HepG2 (cell line): ENCODE data around the gene CFAP90. TPM values are rescaled to one million over a fixed set of nuclear protein-coding genes. Genes with fewer than 3 reads are reported as not detected.

Source experiments
- ELK4 ChIP-seq: sonication (generic); formaldehyde crosslinking; IDR thresholded peaks from 2 replicates; pipeline ENCODE4 v1.9.0; 2021; ENCODE audit warnings: missing genetic modification reagents, borderline replicate concordance
- FOXO1 ChIP-seq: sonication (generic); formaldehyde crosslinking; IDR thresholded peaks from 2 replicates; pipeline ENCODE4 v1.4.0; 2020; ENCODE audit warnings: missing genetic modification reagents
- GLI4 ChIP-seq: sonication (generic); formaldehyde crosslinking; IDR thresholded peaks from 2 replicates; pipeline ENCODE4 v1.5.1; 2020; ENCODE audit warnings: missing genetic modification reagents, mild to moderate bottlenecking, moderate library complexity, borderline replicate concordance
- HNF1B ChIP-seq: sonication (generic); formaldehyde crosslinking; IDR thresholded peaks from 2 replicates; pipeline ENCODE4 v1.5.1; 2020; ENCODE audit warnings: mild to moderate bottlenecking, moderate library complexity, missing genetic modification reagents
- IRF1 ChIP-seq: sonication (generic); formaldehyde crosslinking; IDR thresholded peaks from 2 replicates; pipeline ENCODE4 v1.4.0; 2020; ENCODE audit warnings: low read depth, mild to moderate bottlenecking, missing genetic modification reagents
- PITX1 ChIP-seq: sonication (generic); formaldehyde crosslinking; IDR thresholded peaks from 2 replicates; pipeline ENCODE4 v1.5.1; 2020; ENCODE audit warnings: mild to moderate bottlenecking, missing genetic modification reagents
- POGZ ChIP-seq: sonication (generic); formaldehyde crosslinking; IDR thresholded peaks from 2 replicates; pipeline ENCODE4 v1.4.0; 2020; ENCODE audit warnings: mild to moderate bottlenecking, missing genetic modification reagents
- POLR2AphosphoS2 ChIP-seq: IDR thresholded peaks from 2 replicates; pipeline ENCODE4 v1.6.1; 2011; ENCODE audit warnings: low read depth, low read length, improper control_type of control experiment
- ZBTB2 ChIP-seq: sonication (generic); formaldehyde crosslinking; IDR thresholded peaks from 2 replicates; pipeline ENCODE4 v1.8.0; 2022; ENCODE audit warnings: low read depth, missing genetic modification reagents
- ZHX1 ChIP-seq: sonication (generic); formaldehyde crosslinking; IDR thresholded peaks from 2 replicates; pipeline ENCODE4 v1.8.1; 2022; ENCODE audit warnings: low read depth, mild to moderate bottlenecking, missing genetic modification reagents
- ZNF180 ChIP-seq: sonication (generic); formaldehyde crosslinking; IDR thresholded peaks from 2 replicates; pipeline ENCODE4 v1.4.0; 2020; ENCODE audit warnings: low read depth, missing genetic modification reagents, borderline replicate concordance
- ZNF232 ChIP-seq: sonication (generic); formaldehyde crosslinking; IDR thresholded peaks from 2 replicates; pipeline ENCODE4 v1.4.0; 2020; ENCODE audit warnings: missing genetic modification reagents, borderline replicate concordance
- ZNF577 ChIP-seq: sonication (generic); formaldehyde crosslinking; IDR thresholded peaks from 2 replicates; pipeline ENCODE4 v1.4.0; 2020; ENCODE audit warnings: mild to moderate bottlenecking, low read depth, missing genetic modification reagents, borderline replicate concordance
- ZNF580 ChIP-seq: IDR thresholded peaks from 2 replicates; pipeline ENCODE4 v1.6.1; 2016; ENCODE audit warnings: low read depth, borderline replicate concordance
- ZNF652 ChIP-seq: IDR thresholded peaks from 2 replicates; pipeline ENCODE4 v1.6.1; 2016; ENCODE audit warnings: low read depth, borderline replicate concordance
- ZNF660 ChIP-seq: sonication (generic); formaldehyde crosslinking; IDR thresholded peaks from 2 replicates; pipeline ENCODE4 v1.5.1; 2020; ENCODE audit warnings: mild to moderate bottlenecking, low read depth, missing genetic modification reagents, borderline replicate concordance
- ZNF784 ChIP-seq: sonication (generic); formaldehyde crosslinking; IDR thresholded peaks from 2 replicates; pipeline ENCODE4 v1.5.1; 2020; ENCODE audit warnings: missing genetic modification reagents, mild to moderate bottlenecking, borderline replicate concordance
- ZNF841 ChIP-seq: sonication (generic); formaldehyde crosslinking; IDR thresholded peaks from 2 replicates; pipeline ENCODE4 v1.8.1; 2023; ENCODE audit warnings: missing genetic modification reagents, borderline replicate concordance
- ZSCAN30 ChIP-seq: sonication (generic); formaldehyde crosslinking; IDR thresholded peaks from 2 replicates; pipeline ENCODE4 v1.5.0; 2020; ENCODE audit warnings: mild to moderate bottlenecking, missing genetic modification reagents
- polyA plus RNA-seq, 8 experiments: library from polyadenylated mRNA; depleted of rRNA in 3 of 8; stranded (reverse) in 7 of 8; unstranded in 1 of 8; fragments of >200 nt; fragmentation: Illumina TruSeq in 4 of 8; extraction: Trizol in 4 of 8; gene quantifications; 2 replicates each; pipeline versions ENCODE4 v1.2.1 to v1.2.3, GENCODE V29; 2011 to 2016; ENCODE audit warnings: low read depth in 4 of 8, missing spikeins in 1 of 8, mixed read lengths in 1 of 8; ENCODE audit not compliant: insufficient read depth in 1 of 8
- total RNA-seq, 5 experiments: library from RNA; depleted of rRNA; stranded (reverse); fragments of >200 nt; fragmentation: Illumina TruSeq; extraction: Trizol; gene quantifications; 2 replicates each; pipeline ENCODE4 v1.2.3, GENCODE V29; 2016; ENCODE audit warnings: low read depth in 1 of 5

CFAP90 gene
- total and polyA plus RNA-seq, 2 of the 13 experiments (the other 11 are each of a cell fraction or from before 2014, with no cell fraction given) = 0.11 TPM; not detected in 1

- TF ChIP-seq ZNF784 (CRISPR knock-in tag) = peak; percentile 72; the same call in 1 of the 2 replicates
- TF ChIP-seq ZNF180 (CRISPR knock-in tag) = no peak
- TF ChIP-seq ELK4 (CRISPR knock-in tag) = no peak
- no peak for TF ChIP-seq ZNF577 (CRISPR knock-in tag)
- TF ChIP-seq PITX1 (CRISPR knock-in tag) = no peak
- TF ChIP-seq ZSCAN30 = no peak; the same call in 1 of the 2 replicates
- no peak for TF ChIP-seq ZNF660
- TF ChIP-seq POGZ (CRISPR knock-in tag) = peak; percentile 91
- no peak; the same call in 1 of the 2 replicates for TF ChIP-seq ZNF232 (CRISPR knock-in tag)
- TF ChIP-seq ZNF652 (CRISPR knock-in tag) = no peak
- no peak for TF ChIP-seq FOXO1 (CRISPR knock-in tag)
- TF ChIP-seq ZNF841 = no peak
- no peak for TF ChIP-seq IRF1
- TF ChIP-seq GLI4 = peak; percentile 72; the same call in 1 of the 2 replicates
- TF ChIP-seq ZNF580 (CRISPR knock-in tag) = 0 out of 2 replicates have a peak, but pooled peaks have one; percentile 26
- TF ChIP-seq HNF1B (CRISPR knock-in tag) = peak; percentile 30; the same call in 1 of the 2 replicates
- TF ChIP-seq ZBTB2 (CRISPR knock-in tag) = no peak
- TF ChIP-seq POLR2AphosphoS2 = no peak
- TF ChIP-seq ZHX1 = no peak
Measured at GRCh38 chr5:7868773-7869473, 18.0 kb upstream of the CFAP90 start, which contains the start of the genes FASTKD3 and MTRR (continued).
